Parathyroid adenoma (tissue), 2 donors: ENCODE data around the gene LINGO4.

Experiments used
- H2AFZ ChIP-seq: fragments of 300-600 bp; sonication (generic); one replicate; pipeline ENCODE4 v1.7.0; 2017; ENCODE audit warnings: antibody characterized with exemption, mild to moderate bottlenecking
- H3K27ac ChIP-seq: fragments of 300-600 bp; sonication (generic); one replicate; pipeline ENCODE4 v1.7.0; 2017
- H3K27me3 ChIP-seq: fragments of 300-600 bp; sonication (generic); one replicate; pipeline ENCODE4 v1.7.0; 2017; ENCODE audit warnings: low read length; ENCODE audit not compliant: control insufficient read depth, insufficient read depth
- H3K36me3 ChIP-seq: fragments of 300-600 bp; sonication (generic); one replicate; pipeline ENCODE4 v1.7.0; 2017; ENCODE audit warnings: low read length; ENCODE audit not compliant: control insufficient read depth, insufficient read depth
- H3K4me1 ChIP-seq: fragments of 300-600 bp; sonication (generic); one replicate; pipeline ENCODE4 v1.7.0; 2017; ENCODE audit warnings: control low read depth
- H3K4me2 ChIP-seq: fragments of 300-600 bp; sonication (generic); one replicate; pipeline ENCODE4 v1.7.0; 2017; ENCODE audit warnings: low read length
- H3K4me3 ChIP-seq: fragments of 300-600 bp; sonication (generic); one replicate; pipeline ENCODE4 v1.7.0; 2017; ENCODE audit warnings: low read depth, low read length
- H3K79me2 ChIP-seq: fragments of 300-600 bp; sonication (generic); one replicate; pipeline ENCODE4 v1.7.0; 2017; ENCODE audit warnings: control low read depth
- H3K9ac ChIP-seq: fragments of 300-600 bp; sonication (generic); one replicate; pipeline ENCODE4 v1.7.0; 2017; ENCODE audit warnings: mild to moderate bottlenecking
- H3K9me3 ChIP-seq: fragments of 300-600 bp; sonication (generic); one replicate; pipeline ENCODE4 v1.7.0; 2017; ENCODE audit warnings: low read length; ENCODE audit not compliant: control insufficient read depth
- CTCF ChIP-seq: fragments of 300-600 bp; sonication (generic); IDR thresholded peaks from one replicate; pipeline ENCODE4 v1.7.0; 2017; ENCODE audit warnings: antibody characterized with exemption, mild to moderate bottlenecking
- donor health status: primary hyperparathyroidism.

LINGO4 gene

GRCh38 chr1:151851886-151852285 is 46.7 kb upstream of the LINGO4 start:
- no peak overlapping the region for H3K27ac ChIP-seq
- no peak overlapping the region for H3K4me2 ChIP-seq
- H3K36me3 ChIP-seq: no peaks in the 10 kb centered on the region
- no peak overlapping the region for H2AFZ ChIP-seq
- no peak overlapping the region for H3K9ac ChIP-seq
- no peak overlapping the region for H3K4me3 ChIP-seq
- no peaks in the 10 kb centered on the region for H3K27me3 ChIP-seq
- no peaks in the 10 kb centered on the region for H3K9me3 ChIP-seq
- H3K4me1 ChIP-seq: peaks cover 2% of the 10 kb centered on the region
- H3K79me2 ChIP-seq: no peaks in the 10 kb centered on the region
- TF ChIP-seq CTCF: no peak

GRCh38 chr1:151849871-151850270 is 44.7 kb upstream of the LINGO4 start:
- Histone ChIP-seq H3K27ac (no peak overlapping the region), H3K4me2 (no peak overlapping the region), H3K36me3 (no peaks in the 10 kb centered on the region), H3K9ac (no peak overlapping the region), H2AFZ (no peak overlapping the region), H3K79me2 (no peaks in the 10 kb centered on the region), H3K4me3 (no peak overlapping the region), H3K27me3 (no peaks in the 10 kb centered on the region), H3K9me3 (no peaks in the 10 kb centered on the region), H3K4me1 (peaks cover 2% of the 10 kb centered on the region)
- TF ChIP-seq CTCF: no peak

GRCh38 chr1:151849126-151849525 is 43.9 kb upstream of the LINGO4 start:
- H3K9me3 ChIP-seq: no peaks in the 10 kb centered on the region
- no peak overlapping the region for H3K9ac ChIP-seq
- no peaks in the 10 kb centered on the region for H3K36me3 ChIP-seq
- no peak overlapping the region for H3K4me3 ChIP-seq
- H3K4me2 ChIP-seq: no peak overlapping the region
- peaks cover 2% of the 10 kb centered on the region for H3K4me1 ChIP-seq
- TF ChIP-seq CTCF: no peak
- H3K79me2 ChIP-seq: no peaks in the 10 kb centered on the region
- H3K27ac ChIP-seq: peak overlapping the region; percentile 58
- no peak overlapping the region for H2AFZ ChIP-seq
- no peaks in the 10 kb centered on the region for H3K27me3 ChIP-seq

GRCh38 chr1:151847867-151848596 is 42.8 kb upstream of the LINGO4 start:
- H3K27ac ChIP-seq: peak overlapping the region; percentile 58
- H3K36me3 ChIP-seq: no peaks in the 10 kb centered on the region
- no peaks in the 10 kb centered on the region for H3K9me3 ChIP-seq
- H3K27me3 ChIP-seq: no peaks in the 10 kb centered on the region
- no peak overlapping the region for H3K4me2 ChIP-seq
- no peak overlapping the region for H3K4me3 ChIP-seq
- H2AFZ ChIP-seq: peak overlapping the region; percentile 38
- TF ChIP-seq CTCF: no peak
- H3K9ac ChIP-seq: no peak overlapping the region
- peaks cover 2% of the 10 kb centered on the region for H3K4me1 ChIP-seq
- no peaks in the 10 kb centered on the region for H3K79me2 ChIP-seq

GRCh38 chr1:151846686-151847237 is 41.5 kb upstream of the LINGO4 start:
- Histone ChIP-seq H3K79me2 (no peaks in the 10 kb centered on the region), H3K4me3 (no peak overlapping the region), H3K9ac (no peak overlapping the region), H3K4me1 (peaks cover 2% of the 10 kb centered on the region), H3K27ac (no peak overlapping the region), H3K4me2 (no peak overlapping the region), H3K9me3 (no peaks in the 10 kb centered on the region), H3K27me3 (no peaks in the 10 kb centered on the region), H3K36me3 (no peaks in the 10 kb centered on the region), H2AFZ (no peak overlapping the region)
- no peak for TF ChIP-seq CTCF
